Body of pancreas (tissue), 4 donors: ENCODE results near the gene MGLL.

Experiments used
- CTCF ChIP-seq, 7 experiments: fragments of 450-650 bp in 4 of 7; fragments of 200-600 bp in 3 of 7; sonication (generic) in 3 of 7; IDR thresholded peaks; one replicate each; pipeline ENCODE4 v1.5.1; 2016 to 2019; ENCODE audit warnings: antibody characterized with exemption in 7 of 7
- POLR2A ChIP-seq, 3 donors: fragments of 450-650 bp; IDR thresholded peaks; one replicate each; pipeline ENCODE4 v1.6.1; 2016; ENCODE audit warnings: antibody characterized with exemption in 3 of 3, mild to moderate bottlenecking in 2 of 3

- no peak for TF ChIP-seq POLR2A (IDR thresholded peaks at IDR 0.05)
- no peak for TF ChIP-seq CTCF (IDR thresholded peaks at IDR 0.05)
Measured at GRCh38 chr3:127788451-127788909, 33.8 kb downstream of the MGLL start.
